Measurements from ENCODE around the gene MTHFS.

The MTHFS gene

GRCh38 chr15:79831604-79832003 is 65.2 kb downstream of the MTHFS start:
- TF ChIP-seq, protein P1, sequence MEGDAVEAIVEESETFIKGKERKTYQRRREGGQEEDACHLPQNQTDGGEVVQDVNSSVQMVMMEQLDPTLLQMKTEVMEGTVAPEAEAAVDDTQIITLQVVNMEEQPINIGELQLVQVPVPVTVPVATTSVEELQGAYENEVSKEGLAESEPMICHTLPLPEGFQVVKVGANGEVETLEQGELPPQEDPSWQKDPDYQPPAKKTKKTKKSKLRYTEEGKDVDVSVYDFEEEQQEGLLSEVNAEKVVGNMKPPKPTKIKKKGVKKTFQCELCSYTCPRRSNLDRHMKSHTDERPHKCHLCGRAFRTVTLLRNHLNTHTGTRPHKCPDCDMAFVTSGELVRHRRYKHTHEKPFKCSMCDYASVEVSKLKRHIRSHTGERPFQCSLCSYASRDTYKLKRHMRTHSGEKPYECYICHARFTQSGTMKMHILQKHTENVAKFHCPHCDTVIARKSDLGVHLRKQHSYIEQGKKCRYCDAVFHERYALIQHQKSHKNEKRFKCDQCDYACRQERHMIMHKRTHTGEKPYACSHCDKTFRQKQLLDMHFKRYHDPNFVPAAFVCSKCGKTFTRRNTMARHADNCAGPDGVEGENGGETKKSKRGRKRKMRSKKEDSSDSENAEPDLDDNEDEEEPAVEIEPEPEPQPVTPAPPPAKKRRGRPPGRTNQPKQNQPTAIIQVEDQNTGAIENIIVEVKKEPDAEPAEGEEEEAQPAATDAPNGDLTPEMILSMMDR (IDR thresholded peaks at IDR 0.05), result no peak

DNA sequence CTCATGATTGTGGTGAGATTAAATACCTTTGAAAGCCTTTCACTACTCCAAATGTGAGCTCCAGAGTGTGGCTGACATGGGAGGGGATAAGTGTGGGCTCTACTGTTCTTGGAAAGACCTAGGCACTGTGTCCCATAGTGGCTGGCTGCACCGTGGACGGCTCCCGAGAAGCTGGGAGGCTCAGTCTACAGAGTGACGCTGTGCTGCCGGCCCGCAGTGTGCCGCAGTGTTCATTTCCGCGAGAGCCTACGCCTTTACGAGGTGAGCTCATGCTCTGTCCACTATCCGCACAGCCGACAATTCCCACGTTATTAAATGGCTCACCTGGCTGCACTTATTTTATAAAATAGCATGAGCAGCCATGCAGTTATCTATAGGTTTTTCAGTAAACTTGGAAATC is 66.9 kb downstream of the MTHFS start:
- TF ChIP-seq, protein P1 (IDR thresholded peaks at IDR 0.05), result no peak

DNA sequence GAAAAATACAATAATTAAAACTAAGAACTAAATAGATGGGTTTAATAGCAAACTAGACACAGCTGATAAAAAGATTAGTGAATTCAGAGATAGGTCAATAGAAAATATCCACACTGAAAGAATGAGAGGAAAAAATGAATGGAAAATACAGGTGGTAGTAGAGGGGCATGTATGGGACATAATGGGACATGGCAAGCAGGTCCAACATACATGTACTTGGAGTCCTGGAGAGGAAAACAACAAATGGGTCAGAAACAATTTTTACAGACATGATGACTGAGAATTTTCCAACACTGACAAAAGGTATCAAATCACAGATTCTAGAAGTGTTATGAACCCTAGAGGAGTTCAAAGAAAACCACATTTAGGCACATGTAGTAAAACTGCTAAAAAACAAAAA is 68.4 kb downstream of the MTHFS start:
- TF ChIP-seq, protein P1 (IDR thresholded peaks at IDR 0.05), result no peak

- TF ChIP-seq, protein P1 (IDR thresholded peaks at IDR 0.05), result no peak
These were observed 70.0 kb downstream of the MTHFS start for GRCh38 chr15:79826800-79827199.

GRCh38 chr15:79824136-79824701 is 72.6 kb downstream of the MTHFS start:
- TF ChIP-seq, protein P1 (IDR thresholded peaks at IDR 0.05), result no peak

DNA sequence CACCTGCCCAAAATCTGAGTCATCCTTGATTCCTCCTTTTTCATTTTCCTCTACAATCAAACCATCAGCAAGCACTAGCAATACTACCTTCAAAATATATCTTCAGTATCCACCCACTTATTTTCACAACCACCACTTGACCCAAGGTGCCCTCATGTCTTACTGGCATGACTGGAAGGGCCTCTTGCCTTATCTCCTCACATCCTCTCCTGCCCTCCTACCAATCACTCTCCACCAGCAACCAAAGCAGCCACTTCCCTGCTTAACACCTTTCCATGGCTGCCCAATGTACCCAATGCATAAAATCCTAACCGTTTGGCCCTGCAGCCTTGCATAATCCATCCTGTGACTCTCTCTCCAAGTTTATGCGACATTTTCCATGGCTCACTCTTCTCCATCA is 76.0 kb downstream of the MTHFS start:
- TF ChIP-seq, protein P1 (IDR thresholded peaks at IDR 0.05), result no peak

DNA sequence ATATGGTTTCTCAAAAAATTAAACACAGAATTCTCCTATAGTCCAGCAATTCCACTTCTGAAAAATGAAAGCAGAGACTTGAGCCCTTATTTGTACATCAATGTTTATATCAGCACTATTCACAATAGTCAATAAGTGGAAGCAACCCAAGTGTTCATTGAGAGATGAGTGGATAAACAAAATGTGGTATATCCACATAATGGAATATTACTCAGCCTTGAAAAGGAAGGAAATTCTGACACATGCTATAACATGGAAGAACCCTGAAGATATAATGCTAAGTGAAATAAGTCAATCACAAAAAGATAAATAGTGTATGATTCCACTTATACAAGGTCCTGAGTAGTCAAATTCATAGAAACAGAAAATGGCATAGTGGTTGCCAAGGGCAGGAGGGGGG is 76.6 kb downstream of the MTHFS start:
- TF ChIP-seq, protein P1 (IDR thresholded peaks at IDR 0.05), result no peak

- TF ChIP-seq, protein P1 (IDR thresholded peaks at IDR 0.05), result no peak
These were observed 80.2 kb downstream of the MTHFS start for GRCh38 chr15:79816571-79816970.

All from LNCAP (cell line).